ENCODE results near the gene GPR55.

- TF ChIP-seq CTCF (IDR thresholded peaks at IDR 0.05) (no peak), EZH2 (IDR thresholded peaks at IDR 0.05) (no peak)
Measured at GRCh38 chr2:230871361-230872150, 53.5 kb downstream of the GPR55 start.

Data from neural progenitor cell (in vitro differentiated cells).